Measurements from ENCODE around the gene CDH4.

The CDH4 gene

GRCh38 chr20:61888101-61888865, 636.2 kb downstream of the CDH4 start:
- in situ Hi-C loops (cut with HindIII; ENCODE audit: low sequenced_read_pairs) = no loop called here

DNA sequence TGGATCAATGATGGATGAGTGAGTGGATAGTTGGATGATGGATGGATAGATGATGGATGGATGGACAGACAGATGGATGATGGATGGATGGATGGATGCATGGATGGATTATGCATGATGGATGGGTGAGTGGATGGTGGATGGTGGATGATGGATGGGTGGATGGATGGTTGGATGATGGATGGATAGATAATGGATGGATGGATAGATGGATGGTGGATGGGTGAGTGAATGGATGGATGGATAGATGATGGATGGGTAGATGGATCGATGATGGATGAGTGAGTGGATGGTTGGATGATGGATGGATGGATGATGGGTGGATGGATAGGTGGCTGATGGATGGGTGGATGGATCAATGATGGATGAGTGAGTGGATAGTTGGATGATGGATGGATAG, 637.6 kb downstream of the CDH4 start:
- in situ Hi-C loops (cut with HindIII; ENCODE audit: low sequenced_read_pairs) = no loop called here

GRCh38 chr20:61890210-61890609, 638.1 kb downstream of the CDH4 start:
- in situ Hi-C loops (cut with HindIII; ENCODE audit: low sequenced_read_pairs) = no loop called here

- in situ Hi-C loops (cut with HindIII; ENCODE audit: low sequenced_read_pairs) = no loop called here
These were observed 639.4 kb downstream of the CDH4 start for GRCh38 chr20:61891476-61891875.

DNA sequence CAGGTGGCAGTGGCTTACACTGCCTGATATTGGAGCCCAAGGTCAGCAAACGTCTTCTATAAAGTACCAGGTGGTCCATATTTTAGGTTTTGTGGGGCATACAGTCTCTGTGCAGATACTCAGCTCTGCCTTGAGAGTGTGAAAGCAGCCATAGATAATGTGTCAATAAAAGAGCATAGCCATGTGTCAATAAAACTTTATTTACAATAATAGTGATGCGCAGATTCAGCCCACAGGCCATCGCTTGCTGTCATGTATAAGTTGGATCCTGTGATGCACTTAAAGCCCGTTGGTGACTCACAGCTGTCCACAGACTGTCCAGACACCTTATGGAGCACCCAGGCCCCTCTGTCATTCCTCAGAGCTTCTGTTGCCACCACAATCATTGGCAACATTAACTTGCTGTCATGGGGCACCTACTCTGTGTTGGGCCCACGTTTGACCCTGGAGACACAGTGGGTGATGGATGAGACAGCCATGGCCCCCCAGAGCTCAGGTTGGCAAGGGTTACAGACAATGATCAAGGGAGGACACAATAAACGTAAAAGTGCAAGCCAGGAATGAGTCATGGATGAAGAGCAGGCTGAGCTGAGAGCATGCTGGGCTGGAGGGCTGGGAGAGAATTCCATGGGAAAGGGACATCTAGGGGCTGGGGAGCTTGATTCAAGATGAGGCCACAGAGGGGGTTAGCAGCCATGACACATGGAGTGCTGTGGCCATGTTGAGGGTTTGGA, 640.0 kb downstream of the CDH4 start:
- in situ Hi-C loops (cut with HindIII; ENCODE audit: low sequenced_read_pairs) = no loop called here

- in situ Hi-C loops (cut with HindIII; ENCODE audit: low sequenced_read_pairs) = no loop called here
These were observed 643.0 kb downstream of the CDH4 start for GRCh38 chr20:61895016-61895415.

- in situ Hi-C loops (cut with HindIII; ENCODE audit: low sequenced_read_pairs) = no loop called here
These were observed 643.6 kb downstream of the CDH4 start for GRCh38 chr20:61895686-61896057.

DNA sequence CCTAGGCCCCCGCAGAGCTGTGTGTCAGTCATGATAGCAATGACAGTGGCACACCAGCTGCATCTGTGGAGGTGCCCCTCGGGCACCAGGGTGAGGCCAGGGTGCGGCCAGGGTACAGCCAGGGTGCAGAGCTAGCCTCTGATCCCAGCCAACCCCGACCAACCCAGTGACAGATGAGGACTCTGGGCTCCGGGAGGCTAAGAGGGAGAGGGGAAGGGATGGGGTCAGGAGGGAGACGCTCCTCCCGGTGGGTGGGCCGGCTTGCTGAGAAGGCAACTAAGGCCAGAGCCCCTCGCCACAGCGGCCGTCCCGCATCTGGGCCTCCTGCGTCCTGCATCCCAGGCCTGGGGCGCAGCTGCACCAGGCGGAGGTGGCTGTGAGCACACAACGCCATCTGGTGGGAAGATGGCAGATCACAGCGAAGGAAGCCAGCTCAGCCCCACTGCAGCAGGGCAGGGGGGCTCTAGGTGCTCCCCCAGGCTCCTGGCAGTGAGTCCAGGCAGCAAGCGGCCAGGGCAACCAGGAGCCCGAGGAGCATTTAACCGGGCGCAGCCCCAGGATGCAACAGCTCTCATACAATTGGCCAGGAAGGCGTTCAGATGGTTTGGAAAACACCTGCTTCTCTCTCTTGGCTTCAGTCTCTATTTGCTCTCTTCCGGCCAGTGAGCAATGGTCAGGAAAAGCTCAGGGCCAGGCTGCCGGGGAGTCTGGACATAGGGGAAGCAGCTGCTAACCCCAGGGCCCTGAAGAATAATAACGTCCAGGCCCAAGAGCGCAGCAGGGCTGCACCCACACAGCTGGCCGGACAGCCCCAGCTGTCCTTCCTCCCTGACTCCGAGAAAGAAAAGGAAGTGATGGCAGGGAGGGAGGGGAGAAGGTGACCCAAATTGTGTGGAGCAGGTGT, 644.2 kb downstream of the CDH4 start:
- in situ Hi-C loops (cut with HindIII; ENCODE audit: low sequenced_read_pairs) = no loop called here

- in situ Hi-C loops (cut with HindIII; ENCODE audit: low sequenced_read_pairs) = no loop called here
These were observed 645.6 kb downstream of the CDH4 start for GRCh38 chr20:61897401-61898295.

- in situ Hi-C loops (cut with HindIII; ENCODE audit: low sequenced_read_pairs) = no loop called here
These were observed 646.3 kb downstream of the CDH4 start for GRCh38 chr20:61898405-61898804.

DNA sequence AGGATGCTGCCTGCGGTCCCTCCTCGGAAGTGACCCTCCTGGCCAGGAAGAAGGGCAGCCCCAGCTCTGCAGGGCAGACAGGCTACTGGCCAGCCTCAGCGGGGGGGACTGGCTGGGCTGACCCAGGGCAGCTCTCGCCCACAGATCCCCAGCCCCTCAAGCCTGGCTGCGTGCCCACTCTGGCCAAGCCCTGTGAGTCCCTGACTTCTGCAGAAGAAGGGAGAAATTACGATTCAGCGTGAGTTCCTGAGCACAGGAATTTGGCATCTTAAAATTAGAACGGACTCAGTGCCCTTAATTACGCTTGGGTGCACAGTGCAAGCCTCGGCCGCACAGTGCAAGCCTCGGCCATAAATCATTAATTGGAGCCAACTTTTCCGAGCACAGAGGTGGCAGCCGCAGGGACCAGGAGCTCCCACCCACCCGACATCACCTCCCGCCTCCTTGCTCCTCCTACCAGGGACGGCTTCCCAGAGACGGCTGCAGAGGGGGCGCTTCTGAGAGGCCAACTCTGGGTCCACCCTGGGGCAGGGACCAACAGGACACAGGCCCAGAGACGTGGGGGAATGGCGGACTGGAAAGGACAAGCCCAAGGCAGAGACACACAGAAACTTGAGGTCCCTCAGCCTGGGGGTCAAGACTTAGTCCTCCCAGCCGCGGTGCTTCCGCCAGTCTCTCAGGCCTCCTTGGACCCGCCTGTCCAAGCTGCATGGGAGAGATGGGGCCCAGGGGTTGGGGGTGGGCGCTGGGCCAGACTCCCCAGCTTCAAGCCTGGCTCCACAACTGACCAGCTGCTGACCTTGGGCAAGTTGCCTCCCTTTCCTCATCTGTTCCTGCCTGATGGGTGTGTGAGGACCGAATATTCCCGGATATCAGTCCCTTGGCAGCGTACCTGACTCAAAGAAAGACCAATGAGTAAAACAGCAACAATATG, 648.2 kb downstream of the CDH4 start:
- in situ Hi-C loops (cut with HindIII; ENCODE audit: low sequenced_read_pairs) = no loop called here

GRCh38 chr20:61900945-61901293, 648.9 kb downstream of the CDH4 start:
- in situ Hi-C loops (cut with HindIII; ENCODE audit: low sequenced_read_pairs) = no loop called here

GRCh38 chr20:61901392-61902220, 649.5 kb downstream of the CDH4 start:
- in situ Hi-C loops (cut with HindIII; ENCODE audit: low sequenced_read_pairs) = no loop called here

GRCh38 chr20:61902221-61902869, 650.3 kb downstream of the CDH4 start:
- in situ Hi-C loops (cut with HindIII; ENCODE audit: low sequenced_read_pairs) = no loop called here

- in situ Hi-C loops (cut with HindIII; ENCODE audit: low sequenced_read_pairs) = no loop called here
These were observed 651.7 kb downstream of the CDH4 start for GRCh38 chr20:61903575-61904340.

- in situ Hi-C loops (cut with HindIII; ENCODE audit: low sequenced_read_pairs) = no loop called here
These were observed 652.4 kb downstream of the CDH4 start for GRCh38 chr20:61904456-61904855.

DNA sequence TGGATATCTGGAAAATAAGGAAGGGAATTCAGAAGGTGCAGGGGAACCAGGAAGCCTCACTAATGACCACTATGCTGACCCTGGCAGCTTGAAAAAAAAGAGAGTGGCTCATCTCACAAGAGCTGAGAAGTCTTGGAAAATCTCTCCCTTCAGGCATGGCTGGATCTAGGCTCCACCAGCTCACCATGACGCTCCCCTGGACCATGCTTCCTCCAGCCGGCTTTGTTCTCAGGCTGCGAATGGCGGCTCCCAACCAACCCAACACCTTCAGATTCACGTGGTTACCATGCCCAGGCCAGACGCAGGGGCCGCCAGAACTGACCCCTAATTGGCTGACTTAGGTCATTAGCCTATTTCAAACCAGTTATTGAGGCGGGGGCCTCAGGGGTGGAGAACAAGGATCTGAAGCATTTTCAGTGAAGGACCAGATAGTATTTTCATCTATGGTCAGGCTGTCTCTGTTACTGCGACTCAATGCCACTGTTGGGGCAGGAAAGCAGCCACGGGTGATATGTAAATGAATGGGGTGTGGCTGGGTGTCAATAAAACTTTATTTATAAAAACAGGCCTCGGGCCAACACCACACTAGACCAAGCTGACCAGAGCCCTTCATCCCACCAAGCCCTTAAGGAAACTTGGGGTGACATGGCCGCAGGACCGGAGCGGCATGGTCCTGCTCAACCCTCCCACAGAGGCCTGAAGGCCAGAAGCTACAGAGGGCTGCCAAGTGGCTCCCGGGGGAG, 653.9 kb downstream of the CDH4 start:
- in situ Hi-C loops (cut with HindIII; ENCODE audit: low sequenced_read_pairs) = no loop called here
